GM12801 (cell line): Measurements from ENCODE around the gene TMED7.

ENCODE experiments used
- TF ChIP-seq, protein P1 (sequence below): IDR thresholded peaks from one replicate; pipeline ENCODE4 v1.5.1; 2011; ENCODE audit warnings: control low read depth; ENCODE audit not compliant: insufficient read length; ENCODE audit errors: extremely low read depth

Gene TMED7

DNA sequence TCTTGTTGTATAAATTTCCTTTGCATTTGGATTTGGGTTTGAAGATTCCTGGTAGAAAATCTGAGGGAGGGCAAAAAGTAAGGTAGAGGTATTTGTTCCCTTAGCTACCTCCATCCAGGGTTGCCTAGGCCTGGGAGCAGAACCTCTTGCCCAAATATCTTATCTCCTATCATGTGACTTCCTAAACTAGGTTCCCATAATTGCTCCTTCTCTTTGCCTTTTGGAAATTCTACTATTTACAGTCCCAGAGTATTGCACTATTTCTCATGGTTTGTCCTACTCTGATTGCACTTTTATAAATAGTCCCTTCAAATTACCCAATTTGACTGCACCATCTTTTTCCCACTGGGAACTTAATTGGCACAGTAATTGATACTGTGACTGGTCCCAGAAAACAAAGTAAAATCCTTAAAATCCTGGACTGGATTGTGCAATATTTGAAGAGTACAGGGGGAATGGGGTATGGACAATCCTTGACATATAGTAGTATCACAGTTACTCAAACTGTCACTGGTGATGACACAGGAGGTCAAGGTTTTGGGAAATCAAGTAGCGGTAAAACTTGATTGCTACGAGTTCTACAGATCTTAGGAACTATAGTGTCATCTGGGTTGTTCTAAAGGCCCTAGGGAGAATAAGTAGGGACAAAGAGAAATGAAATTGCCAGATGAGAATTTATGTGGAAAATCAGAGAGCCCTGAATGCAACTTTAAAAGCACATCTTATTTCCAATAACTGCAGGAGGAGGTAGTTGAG lies 31.5 kb upstream of the TMED7 start:
- TF ChIP-seq, protein P1, sequence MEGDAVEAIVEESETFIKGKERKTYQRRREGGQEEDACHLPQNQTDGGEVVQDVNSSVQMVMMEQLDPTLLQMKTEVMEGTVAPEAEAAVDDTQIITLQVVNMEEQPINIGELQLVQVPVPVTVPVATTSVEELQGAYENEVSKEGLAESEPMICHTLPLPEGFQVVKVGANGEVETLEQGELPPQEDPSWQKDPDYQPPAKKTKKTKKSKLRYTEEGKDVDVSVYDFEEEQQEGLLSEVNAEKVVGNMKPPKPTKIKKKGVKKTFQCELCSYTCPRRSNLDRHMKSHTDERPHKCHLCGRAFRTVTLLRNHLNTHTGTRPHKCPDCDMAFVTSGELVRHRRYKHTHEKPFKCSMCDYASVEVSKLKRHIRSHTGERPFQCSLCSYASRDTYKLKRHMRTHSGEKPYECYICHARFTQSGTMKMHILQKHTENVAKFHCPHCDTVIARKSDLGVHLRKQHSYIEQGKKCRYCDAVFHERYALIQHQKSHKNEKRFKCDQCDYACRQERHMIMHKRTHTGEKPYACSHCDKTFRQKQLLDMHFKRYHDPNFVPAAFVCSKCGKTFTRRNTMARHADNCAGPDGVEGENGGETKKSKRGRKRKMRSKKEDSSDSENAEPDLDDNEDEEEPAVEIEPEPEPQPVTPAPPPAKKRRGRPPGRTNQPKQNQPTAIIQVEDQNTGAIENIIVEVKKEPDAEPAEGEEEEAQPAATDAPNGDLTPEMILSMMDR: no peak

DNA sequence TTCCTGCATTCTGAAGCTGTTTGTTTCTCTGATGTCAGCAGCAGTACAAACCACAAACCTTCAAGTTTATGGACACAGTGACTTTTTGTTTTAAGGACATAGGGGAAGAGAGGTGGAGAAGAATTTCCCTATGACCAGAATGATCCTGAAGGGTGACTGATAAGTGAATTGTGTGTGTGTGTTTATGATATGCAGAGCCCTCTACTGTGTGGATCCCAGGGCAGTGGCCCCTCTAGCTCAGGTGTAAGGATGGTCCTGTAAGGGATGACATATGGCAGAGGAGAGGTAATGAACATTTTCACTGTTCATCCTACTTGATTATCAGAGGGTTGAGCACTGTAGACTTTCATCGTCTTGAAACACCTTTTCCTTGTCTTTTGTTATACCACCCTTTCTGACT lies 30.6 kb upstream of the TMED7 start:
- TF ChIP-seq, protein P1: no peak

DNA sequence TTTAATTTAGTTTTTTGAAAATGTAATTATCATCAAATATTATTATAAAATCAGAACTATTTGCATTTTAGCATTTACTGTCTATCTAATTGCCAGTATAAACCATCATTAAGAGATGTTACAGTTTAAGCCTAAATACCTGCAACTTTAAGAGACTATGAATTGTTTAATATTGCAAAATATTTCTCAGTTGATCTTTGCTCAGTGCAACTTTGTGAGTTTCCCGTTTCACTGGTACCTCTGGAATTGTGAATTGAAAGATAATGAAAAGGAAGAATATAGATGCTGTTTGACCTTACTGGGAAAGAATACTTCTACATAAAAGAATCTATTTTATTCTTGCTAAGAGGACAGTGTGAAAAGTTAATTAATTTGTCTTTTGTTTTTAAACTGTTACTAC lies 30.2 kb upstream of the TMED7 start:
- TF ChIP-seq, protein P1: no peak

DNA sequence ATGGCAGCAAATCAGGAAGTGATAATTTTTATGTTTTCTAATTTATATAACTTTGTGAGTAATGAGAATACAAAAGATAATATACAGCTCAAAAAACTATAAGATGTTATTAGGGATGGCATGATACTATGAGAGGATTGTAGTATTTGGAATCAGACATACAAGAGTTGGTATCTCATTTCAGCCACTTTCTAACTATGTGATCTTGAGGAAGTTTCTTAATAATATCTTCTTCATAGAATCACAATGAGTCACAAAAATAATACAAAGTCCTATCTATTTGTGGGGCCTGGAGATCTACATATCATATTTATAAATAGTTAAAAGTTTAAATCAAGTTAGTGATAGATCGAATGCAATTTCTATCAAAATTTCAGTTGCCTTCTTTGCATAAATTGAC lies 23.7 kb upstream of the TMED7 start:
- TF ChIP-seq, protein P1: no peak

DNA sequence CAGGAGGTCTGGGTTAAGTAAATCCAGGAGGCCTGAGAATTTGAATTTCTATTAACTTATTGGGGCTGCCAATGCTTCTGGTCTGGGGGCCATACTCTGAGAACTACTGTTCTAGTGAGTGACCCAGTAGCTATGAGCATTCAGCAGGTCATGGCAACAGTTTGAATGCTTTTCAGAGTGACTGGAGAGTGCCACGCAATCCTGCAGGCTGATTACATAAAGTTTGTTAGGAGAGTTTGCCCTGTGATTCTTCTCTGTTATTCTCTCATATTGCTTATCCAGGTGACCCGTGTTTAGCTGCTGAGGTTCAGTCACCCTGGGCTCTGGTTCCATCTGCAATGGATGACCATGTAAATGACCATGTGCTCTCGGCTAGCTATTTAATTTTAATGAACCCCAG lies 22.2 kb upstream of the TMED7 start:
- TF ChIP-seq, protein P1: no peak

DNA sequence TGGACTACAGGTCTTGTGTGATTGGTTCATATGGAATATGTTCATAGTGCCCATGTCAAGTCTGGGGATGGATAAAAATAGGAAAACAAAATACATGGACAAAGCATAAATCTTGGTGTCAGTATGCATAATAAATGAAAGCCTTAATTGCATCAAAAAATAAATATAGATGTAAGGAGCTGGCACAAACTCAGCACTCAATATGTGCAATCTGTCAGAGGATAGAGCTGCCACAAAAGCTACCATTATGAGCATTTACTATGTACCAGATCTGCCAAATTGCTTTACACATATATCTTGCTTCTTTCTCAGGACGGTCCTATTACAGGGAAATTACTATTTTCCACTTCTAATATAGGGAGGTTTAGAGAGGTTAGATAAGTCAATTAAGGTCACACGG lies 18.2 kb upstream of the TMED7 start:
- TF ChIP-seq, protein P1: no peak

DNA sequence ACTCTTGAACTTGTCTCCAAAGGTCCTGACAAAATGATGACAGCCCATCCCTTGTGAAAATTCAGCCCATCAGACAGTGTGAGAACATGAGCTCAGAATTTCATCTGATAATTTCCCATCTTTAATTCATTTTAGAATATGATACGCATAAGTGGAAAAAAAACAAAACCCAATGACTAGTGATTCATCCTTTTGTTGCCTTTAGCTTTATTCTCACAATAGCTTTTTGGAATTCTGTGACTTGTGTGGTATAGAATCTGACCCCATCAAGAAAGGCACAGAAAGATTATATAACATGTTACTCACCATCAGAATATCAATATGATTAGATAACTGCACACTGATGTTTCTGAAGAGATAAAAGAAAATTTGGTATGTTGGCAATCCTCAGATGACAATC lies 16.1 kb upstream of the TMED7 start:
- TF ChIP-seq, protein P1: no peak
